Renal cortical epithelial cell (primary cell): Measurements from ENCODE around the gene CLDN22. TPM values are rescaled to one million over a fixed set of nuclear protein-coding genes. Genes with fewer than 3 reads are reported as not detected.

Source experiments
- DNase-seq: peaks from one replicate; pipeline ENCODE4 v3.0.0-alpha.2; 2011; ENCODE audit warnings: low read depth
- total RNA-seq: library from RNA; depleted of rRNA; stranded (reverse); fragments of >200 nt; gene quantifications from 2 replicates; pipeline ENCODE4 v1.2.3, GENCODE V29; 2014

The CLDN22 gene
- total RNA-seq, 1 donor from 2014 or later, result not detected

DNA sequence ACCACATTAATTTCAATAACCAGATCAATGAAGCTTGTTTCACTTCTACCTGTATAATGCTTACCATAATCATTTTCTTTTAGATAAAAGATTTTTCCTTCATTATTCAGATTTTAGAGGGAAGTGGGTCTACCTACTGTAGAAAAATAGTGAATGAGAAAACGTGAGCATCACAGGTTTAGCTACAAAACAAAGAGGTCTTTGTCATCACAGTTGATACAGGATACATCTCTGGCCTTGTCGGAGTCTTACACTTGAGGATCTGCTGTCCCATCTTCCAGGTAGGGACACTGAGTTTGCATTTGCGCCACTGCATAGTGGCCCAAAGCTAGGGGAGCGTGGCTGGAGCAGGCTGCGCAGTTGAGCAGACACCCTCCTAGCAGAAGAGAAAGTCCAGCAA is 1.4 kb upstream of the CLDN22 start:
- DNase-seq, result no peak

DNA sequence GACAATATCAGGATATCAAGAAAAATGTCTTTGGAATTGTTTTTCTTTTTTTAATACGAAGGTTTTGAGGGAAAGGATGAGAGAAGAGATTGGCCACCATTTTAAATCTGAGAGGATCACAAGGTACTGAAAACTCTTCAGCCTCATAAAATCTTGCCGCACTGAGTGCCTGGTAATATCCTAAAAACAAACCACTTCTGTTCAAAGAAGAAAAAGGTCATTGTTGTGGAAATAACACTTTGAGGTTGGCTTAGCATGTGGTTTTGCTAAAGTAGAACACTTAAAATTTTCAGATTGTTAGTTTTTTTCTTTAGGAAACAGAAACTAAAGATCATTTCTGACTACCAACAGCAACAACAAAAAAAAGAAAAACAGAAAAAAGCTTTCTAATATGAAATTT is 1.0 kb upstream of the CLDN22 start:
- no peak for DNase-seq

DNA sequence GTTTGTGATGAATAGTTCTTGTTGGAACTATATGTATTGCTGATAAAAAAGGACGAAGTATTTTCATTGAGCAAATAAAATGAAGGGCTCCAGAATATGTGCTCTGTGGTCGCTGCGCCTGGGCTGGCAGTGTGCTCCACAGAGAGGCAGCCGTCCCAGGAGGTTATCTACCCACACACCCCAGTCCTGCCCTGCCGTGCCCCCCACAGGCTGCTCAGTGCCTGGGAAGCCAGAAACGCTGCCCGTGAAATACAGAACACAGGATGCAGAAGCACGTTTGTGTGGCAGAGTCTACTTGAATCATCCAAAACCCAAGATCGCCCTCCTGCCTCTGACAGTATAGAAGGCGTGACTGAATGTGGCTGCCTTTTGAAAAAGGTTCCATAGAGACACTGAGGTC is 1.4 kb downstream of the CLDN22 start:
- no peak for DNase-seq

DNA sequence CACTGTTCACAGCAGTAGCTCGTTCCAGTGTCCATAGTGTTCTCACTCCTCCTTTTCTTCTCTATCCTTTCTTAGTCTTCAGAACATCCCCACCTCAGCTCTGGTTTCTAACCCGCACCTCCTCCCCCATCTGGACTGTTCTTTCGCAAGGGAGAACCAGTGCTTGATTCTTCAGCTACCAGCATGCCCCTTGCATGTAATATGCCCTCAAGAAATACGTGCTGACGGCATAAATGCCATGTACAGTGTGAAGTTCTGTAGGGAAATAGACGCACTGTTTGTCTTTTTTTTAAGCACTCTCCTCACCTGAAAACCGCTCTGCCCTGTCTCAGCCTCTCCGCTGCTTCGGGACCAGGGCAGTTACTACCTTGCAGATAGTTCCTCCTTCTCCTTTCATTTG is 5.3 kb downstream of the CLDN22 start:
- no peak for DNase-seq

DNA sequence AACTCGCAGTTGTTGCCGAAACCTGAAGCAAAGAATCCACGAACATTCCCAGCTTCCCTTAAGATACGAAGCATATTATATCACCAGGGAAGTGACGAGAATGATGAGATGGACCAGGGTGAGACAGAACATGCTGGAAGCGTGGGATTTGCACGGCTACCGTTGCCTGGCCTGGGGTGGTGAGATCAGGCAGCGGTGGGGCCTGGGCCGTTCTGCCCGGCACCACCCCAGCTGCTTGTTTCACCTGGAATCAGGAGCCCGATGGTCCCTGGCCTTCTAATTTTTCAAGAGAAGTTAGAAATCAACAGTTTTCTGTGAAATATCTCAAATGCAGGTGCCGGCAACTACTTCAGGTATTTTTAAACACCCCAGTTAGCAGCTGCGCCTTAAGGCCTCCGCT is 5.7 kb downstream of the CLDN22 start:
- no peak for DNase-seq

DNA sequence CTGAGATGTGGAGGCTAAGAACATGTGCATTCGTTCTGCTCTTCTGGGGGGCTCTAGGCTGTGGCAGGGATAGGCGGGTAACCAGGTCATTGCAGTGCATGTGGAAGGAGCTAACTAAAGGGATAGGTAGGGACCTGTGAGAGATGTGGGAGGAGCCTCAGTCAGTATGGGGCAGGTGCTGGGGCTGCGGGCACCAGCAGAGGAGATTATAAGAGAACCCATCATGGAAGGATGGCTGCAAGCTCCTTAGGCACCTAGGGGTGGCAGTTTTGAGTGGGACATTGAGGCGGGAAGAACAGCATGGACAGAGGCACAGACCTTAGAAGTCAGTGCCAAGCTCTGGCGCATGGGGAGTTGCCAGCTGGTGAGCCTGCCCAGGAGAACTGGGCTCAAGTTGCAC is 7.2 kb downstream of the CLDN22 start:
- DNase-seq, result no peak

DNA sequence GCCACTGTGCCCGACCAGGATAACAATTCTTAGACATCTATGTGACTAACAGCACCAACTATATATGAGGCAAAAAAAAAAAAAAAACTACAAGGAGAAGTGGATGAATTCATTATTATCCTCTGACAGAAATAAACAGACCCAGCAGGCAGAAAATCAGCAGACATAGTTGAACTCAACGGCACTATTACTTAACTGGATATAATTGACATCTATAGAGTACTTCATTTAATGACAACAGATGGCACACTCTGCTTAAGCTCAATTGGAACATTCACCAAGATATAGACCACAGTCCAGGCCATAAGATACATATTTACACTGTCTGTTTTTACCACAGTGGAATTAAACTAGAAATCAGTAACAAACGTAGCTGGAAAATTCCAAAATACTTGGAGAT is 13.3 kb downstream of the CLDN22 start:
- no peak for DNase-seq

DNA sequence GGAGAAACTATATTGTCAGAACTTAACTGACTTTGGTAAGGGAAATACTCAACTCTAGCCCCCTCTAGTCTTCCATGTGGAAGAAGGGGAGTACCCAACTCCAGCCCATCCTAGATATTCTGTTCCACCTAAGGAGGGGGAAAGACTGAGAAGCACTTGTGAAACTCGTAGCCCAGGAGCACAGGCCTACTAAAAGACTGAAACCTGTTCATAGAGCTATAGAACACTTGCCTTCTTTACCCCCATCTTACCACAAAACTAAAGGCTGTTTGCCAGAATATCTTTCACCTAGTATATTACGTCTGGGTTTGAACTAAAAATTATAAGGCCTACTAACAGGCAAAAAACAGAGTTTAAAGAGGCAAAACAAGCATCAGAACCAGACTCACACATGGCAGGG is 15.5 kb downstream of the CLDN22 start:
- no peak for DNase-seq

DNA sequence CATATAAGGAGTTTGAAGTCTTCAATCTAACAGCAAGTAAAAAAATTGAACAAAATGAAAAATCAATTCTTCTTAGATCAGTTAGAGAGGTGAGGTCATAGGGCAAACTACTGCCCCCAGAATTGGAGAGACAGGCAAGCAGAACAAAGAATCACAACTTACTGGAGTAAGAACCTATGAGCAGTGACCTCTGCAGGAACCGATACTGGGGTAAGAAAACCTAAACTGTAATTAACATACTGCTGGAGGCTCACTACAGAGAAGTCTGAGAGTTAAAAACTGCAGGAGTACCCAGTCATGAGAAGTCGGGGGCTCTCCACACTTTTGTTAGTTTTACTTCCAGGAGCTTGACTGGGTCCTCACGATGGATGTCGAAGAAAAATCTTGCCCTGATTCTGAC is 16.0 kb downstream of the CLDN22 start:
- no peak for DNase-seq

DNA sequence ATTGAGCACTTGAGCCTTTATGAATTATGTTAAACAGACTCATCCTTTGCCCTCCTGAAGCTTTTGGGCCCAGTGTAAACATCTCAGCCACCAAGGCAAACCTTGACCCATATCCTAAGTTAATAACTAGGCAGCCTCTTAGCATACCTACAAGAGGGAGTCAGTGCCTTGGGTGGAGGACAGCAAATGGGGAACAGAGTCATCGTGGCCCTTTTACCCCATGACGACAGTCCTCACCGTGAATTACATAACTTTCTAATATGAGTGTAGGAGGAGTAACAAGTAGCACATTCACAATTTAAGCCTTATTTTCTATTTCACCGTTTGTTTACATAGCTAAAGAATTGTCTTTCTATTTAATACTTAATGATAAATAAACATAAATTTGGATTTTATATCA is 16.8 kb downstream of the CLDN22 start:
- DNase-seq, result no peak

DNA sequence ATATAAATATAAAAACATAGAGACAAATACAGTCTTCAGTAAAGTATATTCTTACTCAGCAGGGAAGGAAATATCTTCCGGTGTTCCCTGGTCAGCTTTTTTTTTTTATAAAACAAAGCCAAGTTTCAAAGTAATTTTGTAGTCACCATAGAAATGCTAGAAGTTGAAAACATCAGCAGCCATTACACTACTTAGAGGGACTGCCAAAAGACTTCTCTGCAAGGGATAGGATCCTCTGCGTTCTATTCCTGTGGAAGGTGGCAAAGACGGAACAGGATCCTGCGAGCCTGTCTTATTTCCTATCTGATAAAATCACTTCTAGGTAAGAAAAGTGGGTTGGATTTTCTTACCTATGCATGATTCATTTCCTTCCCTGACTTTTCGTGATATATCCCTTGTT is 19.4 kb downstream of the CLDN22 start:
- DNase-seq, result no peak

DNA sequence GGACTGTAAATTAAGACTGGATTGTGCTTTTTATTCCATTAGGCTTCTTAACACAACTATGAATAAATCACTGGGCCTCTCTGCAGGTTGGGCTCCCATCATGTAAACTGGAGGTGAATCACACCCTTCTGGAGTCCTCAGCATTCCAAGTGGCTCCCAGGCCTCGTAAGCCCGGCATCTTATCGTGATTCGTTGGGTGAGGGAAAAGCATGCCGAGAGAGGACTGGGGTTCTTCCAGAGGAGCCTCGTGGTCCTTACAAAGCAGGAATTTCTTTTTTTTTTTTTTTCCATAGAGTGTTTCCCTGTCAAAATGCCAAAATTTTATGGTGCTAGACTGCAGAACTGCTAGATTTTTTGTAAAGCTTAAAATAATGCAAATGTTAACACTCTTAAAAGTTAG is 20.0 kb downstream of the CLDN22 start:
- DNase-seq, result no peak

DNA sequence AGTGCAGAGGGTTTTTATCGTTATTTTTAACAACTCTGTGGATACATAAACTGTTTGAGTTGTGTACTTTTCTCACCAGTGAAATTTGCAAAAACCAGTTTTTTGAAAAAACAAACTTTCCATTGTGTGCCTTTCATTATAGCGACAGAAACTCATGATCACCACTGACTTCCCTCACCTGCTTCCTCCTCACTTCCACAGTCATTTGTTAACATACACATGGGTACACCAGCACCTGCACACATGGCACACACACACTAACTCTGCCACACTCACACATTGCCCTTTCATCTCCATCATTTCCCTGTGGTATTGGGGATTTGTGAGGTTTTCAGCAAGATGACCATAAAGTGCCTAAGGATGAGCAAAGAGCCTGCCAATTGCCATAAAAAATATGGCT is 20.6 kb downstream of the CLDN22 start:
- DNase-seq, result no peak

DNA sequence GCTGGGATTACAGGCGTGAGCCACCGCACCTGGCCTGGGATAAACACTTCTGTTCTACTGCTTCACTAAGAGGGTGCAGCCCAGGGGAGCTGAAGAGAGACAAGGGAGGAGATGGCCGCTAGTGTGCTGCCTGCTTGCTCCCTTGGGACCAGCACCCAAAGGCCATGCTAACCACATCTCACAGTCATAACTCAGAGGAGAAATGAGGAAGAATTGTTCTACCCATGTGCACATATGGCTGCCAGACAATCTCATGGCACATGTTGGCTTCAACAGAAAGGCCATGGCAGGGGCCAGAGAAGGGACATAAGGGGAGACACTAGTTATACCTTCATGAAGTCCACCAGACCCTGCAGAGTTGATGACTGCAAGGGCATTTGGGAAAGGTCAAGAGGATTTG is 22.4 kb downstream of the CLDN22 start:
- DNase-seq, result no peak

DNA sequence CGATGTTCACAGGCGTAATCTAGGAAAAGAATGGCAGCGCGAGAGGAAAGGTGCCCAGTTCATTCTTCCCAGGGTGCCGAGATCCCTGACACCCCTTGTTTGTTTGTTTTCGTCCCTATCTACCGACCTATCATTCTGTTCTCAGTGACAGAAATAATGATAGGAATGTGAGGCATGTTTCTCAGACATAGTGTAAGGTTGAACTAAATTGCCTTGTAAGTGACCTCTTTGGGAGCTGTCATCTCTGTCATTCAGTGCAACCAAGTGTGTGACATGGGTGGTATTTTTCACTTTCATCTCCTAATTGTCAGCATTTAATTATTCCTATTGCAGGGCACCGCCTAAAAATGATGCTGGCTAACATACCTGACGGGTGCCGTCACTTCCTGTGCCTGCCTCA is 24.4 kb downstream of the CLDN22 start:
- DNase-seq, result no peak

DNA sequence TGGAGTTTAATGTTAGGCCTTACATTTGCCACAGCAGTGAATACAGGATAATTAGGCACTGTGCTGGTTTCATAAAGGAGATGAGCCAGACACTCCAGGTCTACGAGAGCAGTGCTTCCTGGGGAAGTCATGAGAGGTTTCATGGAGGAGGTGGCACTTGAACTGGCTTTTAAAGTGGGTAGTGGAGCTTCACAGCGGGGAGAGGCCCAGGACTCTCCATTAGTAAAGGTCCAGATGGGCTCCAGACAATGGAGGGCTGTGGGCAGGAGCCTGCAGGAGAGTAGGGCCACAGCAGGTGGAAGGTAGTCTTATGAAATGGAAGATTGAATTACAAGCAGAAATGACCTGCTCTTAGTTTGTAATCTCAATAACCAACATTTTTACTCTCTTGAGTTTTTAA is 29.0 kb downstream of the CLDN22 start:
- DNase-seq, result no peak

DNA sequence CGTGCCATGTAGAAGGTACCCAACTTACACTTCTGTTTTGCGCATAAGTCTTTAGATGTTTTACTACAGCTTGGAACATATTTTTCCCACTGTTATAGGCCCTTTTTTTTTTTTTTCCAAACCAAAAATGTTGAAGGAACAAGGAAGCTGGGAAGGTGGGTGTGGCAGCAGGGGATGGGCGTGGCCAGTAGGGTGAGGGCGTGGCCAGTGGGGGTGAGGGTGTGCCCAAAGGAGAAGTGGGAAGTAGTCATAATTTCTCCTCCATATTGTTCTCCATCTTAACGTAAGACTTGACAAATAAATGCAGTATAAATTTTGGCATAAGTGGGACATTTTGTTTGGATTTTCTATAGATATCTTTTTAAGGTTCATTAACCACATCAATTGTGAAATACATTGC is 30.4 kb downstream of the CLDN22 start:
- DNase-seq, result no peak

DNA sequence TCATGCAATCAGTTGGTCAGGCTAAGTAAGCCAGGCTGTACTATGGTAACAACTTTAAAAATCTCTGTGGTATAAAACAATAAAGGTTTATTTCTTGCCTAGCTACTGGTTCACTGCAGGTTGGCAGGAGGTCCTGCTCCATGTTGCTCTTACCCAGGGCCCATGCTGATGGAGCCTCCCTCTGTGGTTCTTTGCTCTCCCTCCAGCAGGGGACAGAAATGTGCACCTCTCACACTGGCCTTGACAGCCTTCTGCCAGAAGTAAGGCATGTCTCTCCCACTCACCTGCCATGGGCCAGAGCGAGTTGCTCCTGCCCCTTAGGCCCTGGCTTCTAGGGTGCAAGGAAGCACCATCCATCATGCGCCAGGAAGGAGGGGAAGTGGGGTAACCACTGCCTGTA is 31.1 kb downstream of the CLDN22 start:
- no peak for DNase-seq

DNA sequence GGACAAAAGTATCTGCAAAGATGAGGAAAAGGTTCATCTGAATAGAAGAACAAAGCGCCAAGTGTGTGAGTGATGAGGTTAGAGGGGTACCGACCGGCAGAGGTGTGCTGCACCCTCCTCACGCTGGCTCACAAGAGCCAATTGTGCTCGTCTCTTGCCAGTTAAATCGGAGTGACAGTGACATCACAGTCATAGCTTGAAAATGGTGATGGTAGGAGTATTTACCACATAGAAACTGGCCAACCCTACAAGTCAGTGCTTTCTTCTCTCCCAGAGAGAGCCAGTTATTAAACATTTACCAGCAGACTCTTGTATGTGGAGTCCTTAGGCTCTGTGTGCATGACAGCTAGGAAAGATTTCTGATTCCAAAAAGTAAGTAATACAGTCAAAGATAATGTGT is 32.4 kb downstream of the CLDN22 start:
- DNase-seq, result peak; percentile 84

DNA sequence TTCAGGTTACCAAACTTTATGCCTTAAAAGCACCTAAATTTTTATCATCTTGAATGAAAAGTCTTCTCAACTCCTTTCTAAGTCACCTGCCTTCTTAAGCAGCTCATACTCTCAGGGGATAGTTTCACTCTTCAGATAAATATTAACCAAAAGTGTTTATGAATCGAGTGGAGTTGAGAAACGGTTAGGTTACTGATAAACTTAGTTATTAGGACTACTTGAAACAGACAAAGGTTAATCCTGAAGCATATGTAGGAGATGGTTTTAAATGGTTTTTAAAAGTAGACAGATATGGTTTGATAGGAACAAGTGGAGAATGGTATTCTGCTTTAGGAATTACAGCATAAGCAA is 32.8 kb downstream of the CLDN22 start:
- DNase-seq, result peak; percentile 94

DNA sequence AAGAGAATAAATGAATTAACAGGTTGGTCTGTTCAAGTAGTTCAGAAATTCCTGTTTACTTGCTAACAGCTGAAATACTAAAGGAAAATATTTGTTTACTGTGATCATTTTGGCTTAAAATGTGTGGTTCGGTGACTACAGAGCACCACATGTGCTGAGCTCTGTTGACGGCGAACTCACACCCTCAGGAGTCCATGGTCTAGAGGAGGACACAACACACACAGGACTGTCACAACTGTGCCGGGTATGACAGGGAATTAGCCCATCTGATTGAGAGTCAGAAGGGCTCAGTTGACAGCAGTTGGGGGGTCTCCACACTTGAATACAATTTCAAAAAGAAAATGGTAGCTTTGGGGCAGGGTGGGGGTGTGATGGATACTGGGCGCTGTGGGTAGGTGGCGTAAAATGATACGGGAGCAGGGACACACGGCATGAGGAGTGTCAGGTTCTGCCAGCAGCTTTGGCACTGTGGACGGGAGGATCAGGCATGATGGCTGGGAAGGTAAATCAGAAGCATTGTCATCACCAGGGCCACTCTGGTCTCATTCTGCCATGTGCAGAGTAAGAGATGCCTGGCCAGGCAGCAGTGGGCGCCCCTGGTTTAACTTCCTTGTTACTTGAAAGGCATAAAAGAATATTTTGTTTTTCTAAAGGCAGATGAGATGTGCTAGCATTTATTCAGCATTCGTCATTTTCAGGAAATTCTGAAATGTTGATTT is 33.3 kb downstream of the CLDN22 start:
- no peak for DNase-seq

DNA sequence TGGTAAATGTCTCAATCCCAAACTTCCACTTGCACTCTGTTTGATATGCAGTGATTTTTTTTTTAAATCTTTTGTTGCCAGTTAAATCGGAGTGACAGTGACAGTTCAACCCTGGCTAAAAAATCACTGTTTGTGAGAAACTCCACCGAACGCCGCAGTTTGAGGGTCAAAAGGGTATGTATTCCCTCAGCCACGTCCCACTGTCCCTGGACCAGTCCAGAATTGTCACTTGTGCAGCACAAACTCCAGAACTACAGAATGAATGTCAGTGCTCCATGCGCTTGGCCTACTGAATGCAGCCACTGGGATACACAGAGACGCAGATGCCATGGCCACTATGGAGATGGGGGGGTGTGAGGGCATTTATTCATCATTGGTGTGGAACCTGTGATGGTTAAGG is 34.2 kb downstream of the CLDN22 start:
- DNase-seq, result no peak

DNA sequence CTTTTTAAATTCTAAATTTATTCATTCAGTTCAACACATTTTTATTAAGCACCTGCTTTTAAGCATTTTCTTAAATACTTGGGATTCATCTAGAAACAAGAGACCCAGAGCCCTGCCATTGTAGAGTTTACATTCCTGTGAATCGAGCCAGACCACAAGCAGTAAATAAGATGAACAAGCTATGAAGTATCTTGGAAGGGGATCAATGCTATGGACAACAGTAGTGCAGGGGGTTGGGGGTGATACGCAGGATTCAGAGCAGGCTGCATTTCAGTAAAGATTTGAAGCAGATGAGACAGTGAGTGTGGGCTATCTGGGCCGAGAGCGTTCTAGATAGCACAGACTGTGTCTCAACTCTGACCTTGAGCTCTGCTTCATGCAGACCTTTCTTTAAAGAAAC is 35.1 kb downstream of the CLDN22 start:
- no peak for DNase-seq

DNA sequence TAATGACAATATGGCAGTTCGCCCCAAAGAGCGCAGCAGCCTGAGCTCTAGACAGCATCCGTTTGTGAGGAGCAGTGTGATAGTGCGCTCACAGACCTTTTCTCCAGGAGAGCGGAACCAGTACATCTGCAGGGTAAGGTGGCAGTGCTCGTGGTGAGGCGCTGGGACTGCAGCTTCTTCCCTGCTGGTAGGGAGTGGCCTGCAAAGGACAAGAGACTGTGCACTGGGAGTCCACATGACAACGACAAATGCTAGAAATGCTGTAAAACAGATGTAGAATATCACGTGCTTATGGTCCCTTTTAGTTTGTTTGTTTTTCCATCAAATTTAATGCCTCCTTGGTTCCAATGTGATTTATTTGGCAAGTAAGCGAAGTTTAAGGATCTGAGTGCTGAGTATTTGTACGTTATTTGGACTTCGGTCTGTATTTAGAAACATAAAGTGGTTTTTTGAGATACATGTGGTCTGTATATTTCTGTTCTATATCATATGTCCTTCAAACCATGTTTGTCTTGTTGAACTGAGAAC is 35.8 kb downstream of the CLDN22 start:
- DNase-seq, result no peak
